GM21717 (cell line): ENCODE measurements around the gene DNM1.
"Not testable (repeated sequence)": the region's sequence is repeated elsewhere in the genome, so short reads cannot be mapped to it uniquely, and the experiment has no call there.

Source experiments
- ATAC-seq: cut with Tn5 transposase; IDR thresholded peaks from one replicate; pipeline ENCODE4 v1.9.1; 2021; ENCODE audit warnings: mild to moderate bottlenecking, moderate library complexity; ENCODE audit not compliant: unreplicated experiment

Gene DNM1

DNA sequence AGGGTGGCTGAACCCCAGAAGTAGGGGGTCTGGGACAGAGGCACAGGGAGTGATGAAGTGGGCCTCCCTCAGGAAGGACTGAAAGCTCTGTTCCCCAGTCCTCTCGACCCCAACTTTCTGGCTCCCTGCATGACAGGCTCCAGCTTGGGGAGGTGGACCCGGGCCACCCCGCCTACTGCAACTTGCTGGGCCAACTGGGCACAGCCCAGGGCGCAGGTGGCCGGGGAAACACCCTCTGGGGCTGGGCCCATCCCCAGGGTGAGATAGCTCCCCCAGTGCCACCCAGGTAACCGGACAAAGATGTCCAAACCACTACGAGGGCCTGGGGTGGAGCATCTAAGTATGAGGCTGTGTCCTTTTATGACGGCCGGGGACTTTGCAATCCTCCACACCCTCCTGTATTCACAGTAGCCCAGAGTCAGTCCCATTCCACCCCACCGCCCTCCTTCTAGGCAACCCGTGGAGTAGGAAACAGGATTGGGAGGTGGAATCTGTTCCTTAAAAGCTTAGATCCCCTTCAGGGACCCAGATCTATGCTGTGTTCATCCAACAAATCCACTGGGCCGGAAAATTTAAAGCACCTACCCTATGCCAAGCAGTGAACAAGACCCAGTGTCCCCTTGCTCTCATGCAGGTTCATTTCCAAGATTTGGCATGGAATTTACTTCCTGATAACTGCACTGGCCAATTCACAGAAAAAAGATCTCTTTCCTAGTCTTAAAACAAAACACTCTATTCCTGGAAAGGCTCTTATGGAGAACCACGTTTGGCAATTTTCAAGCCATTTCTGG lies 19.9 kb downstream of the DNM1 start:
- ATAC-seq, result no peak

DNA sequence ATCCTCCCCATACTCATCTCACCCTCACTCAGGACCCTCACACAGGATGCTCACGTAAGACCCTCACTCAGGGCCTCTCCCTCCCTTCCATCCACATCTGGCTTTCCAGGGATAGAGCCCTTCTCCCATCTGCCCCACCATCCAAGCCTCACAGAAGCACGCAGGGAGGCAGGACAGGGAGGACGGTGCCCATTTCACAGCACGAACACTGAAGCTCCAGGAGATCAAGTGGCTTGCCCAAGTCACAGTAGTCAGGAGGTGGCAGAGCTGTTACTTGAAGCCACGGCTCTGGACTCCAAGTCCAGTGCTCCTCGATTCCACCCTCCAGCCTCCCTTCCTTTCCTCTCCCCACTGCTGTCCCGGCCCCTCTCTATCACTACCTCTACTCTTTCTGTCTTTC lies 21.7 kb downstream of the DNM1 start:
- ATAC-seq, result no peak

GRCh38 chr9:128225770-128226411 lies 22.7 kb downstream of the DNM1 start:
- ATAC-seq, result no peak

- no peak for ATAC-seq
Observed at GRCh38 chr9:128226412-128226801, 23.2 kb downstream of the DNM1 start.

- ATAC-seq, result not testable (repeated sequence)
Observed at GRCh38 chr9:128230897-128231296, 27.7 kb downstream of the DNM1 start.

- ATAC-seq, result no peak
Observed at GRCh38 chr9:128231638-128232527, 28.7 kb downstream of the DNM1 start.

GRCh38 chr9:128232528-128233428 lies 29.6 kb downstream of the DNM1 start:
- ATAC-seq, result no peak

GRCh38 chr9:128233817-128234406 lies 30.7 kb downstream of the DNM1 start:
- no peak for ATAC-seq

- no peak for ATAC-seq
Observed at GRCh38 chr9:128242124-128242523, 38.9 kb downstream of the DNM1 start.

DNA sequence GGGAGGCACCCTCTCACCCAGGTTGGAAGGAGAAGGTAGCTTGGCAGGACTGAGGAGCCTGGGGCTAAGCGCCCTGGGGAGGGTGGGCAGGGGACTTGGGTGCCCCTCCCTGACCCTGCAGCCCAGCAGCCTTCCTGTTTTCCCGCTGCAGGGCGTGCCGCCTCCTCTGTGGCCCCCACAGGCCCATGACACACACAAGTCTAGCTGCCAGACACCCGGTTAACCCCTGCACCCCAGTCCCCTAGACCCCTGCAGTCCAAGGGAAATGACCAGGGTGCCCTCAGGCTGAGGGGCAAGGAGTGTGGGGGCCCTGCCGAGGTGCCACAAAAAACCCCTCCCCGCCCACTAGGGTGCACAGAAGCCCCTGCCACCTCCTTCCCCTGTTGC lies 39.6 kb downstream of the DNM1 start:
- no peak for ATAC-seq

GRCh38 chr9:128243215-128244018 lies 40.2 kb downstream of the DNM1 start:
- no peak for ATAC-seq

- no peak for ATAC-seq
Observed at GRCh38 chr9:128244091-128244836, 41.1 kb downstream of the DNM1 start.

- no peak for ATAC-seq
Observed at GRCh38 chr9:128244837-128245231, 41.7 kb downstream of the DNM1 start.

DNA sequence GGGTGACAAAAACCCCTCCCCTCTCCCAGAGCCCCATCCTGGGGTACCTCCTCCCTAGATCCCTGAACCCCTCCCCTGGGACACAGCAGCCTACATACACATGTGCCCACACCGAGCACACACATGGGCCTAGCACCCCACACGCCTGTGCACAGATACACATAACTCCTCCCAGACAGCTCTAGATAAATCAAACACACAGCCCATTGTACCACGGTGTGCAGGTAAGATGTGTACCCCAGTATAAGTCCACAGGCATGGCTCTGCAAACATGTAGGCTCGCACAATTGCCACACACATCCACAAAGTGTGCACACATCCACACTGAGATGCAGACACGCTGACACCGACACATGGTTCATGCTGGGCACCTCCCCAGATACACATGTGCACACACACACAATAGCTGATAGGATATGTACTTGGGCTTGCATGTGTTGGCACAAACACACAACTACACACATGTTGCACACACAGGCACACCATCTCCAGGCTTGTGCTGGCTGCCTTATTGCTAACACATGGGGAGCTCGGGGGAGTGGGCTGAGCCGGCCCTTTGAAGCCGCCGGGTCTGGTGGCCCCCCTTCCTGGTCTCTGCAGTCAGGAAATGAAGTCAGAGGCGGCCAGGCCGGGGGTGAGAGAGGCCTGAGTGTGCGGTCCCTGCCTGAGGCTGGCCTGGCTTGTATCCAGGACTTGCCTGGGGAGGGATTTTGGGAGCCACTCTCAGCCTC lies 42.4 kb downstream of the DNM1 start:
- no peak for ATAC-seq

DNA sequence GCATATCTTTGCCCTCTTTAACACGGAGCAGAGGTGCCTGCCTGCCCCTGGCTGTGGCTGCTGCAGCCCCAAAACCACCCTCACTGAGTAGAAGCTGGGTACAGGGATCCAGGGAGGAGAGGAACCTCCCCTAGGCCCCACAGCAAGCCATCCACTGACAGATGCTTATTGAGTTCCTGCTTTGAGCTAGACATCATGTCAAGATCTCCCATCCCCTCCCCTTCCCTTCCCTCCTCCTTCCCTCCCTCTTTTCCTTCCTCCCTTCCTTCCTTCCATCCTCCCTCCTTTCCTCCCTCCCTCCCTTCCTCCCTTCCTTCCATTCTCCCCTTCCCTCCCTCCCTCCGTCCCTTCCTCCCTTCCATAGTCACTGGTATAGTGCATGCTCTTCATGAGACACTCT lies 43.3 kb downstream of the DNM1 start:
- ATAC-seq, result no peak

- no peak for ATAC-seq
Observed at GRCh38 chr9:128247226-128247803, 44.1 kb downstream of the DNM1 start.

- ATAC-seq, result no peak
Observed at GRCh38 chr9:128249558-128249907, 46.4 kb downstream of the DNM1 start.
